Keratinocyte (primary cell): Measurements from ENCODE around the gene ANXA1.

Experiments
- EZH2 ChIP-seq: IDR thresholded peaks from one replicate; pipeline ENCODE4 v1.6.1; 2012; ENCODE audit warnings: inconsistent platforms, mild to moderate bottlenecking, low read length, moderate library complexity
- TF ChIP-seq, protein P1 (sequence below), 3 experiments: IDR thresholded peaks in 1 of 3; conservative IDR thresholded peaks in 1 of 3; optimal IDR thresholded peaks in 1 of 3; 2 replicates in 2 of 3; 3 replicates in 1 of 3; pipeline versions ENCODE3 to v1.5.1; 2011; ENCODE audit warnings: low read length in 3 of 3, mild to moderate bottlenecking in 3 of 3, moderate library complexity in 2 of 3, control low read depth in 1 of 3, inconsistent platforms in 1 of 3; ENCODE audit not compliant: insufficient read depth in 2 of 3; ENCODE audit errors: extremely low read depth in 1 of 3

GRCh38 chr9:73118286-73118685, 33.4 kb upstream of the ANXA1 start:
- TF ChIP-seq, protein P1, sequence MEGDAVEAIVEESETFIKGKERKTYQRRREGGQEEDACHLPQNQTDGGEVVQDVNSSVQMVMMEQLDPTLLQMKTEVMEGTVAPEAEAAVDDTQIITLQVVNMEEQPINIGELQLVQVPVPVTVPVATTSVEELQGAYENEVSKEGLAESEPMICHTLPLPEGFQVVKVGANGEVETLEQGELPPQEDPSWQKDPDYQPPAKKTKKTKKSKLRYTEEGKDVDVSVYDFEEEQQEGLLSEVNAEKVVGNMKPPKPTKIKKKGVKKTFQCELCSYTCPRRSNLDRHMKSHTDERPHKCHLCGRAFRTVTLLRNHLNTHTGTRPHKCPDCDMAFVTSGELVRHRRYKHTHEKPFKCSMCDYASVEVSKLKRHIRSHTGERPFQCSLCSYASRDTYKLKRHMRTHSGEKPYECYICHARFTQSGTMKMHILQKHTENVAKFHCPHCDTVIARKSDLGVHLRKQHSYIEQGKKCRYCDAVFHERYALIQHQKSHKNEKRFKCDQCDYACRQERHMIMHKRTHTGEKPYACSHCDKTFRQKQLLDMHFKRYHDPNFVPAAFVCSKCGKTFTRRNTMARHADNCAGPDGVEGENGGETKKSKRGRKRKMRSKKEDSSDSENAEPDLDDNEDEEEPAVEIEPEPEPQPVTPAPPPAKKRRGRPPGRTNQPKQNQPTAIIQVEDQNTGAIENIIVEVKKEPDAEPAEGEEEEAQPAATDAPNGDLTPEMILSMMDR (optimal IDR thresholded peaks at IDR 0.05 in 1 of 3, IDR thresholded peaks at IDR 0.05 in 1 of 3, conservative IDR thresholded peaks at IDR 0.05 in 1 of 3; ENCODE audit: extremely low read depth in 1 of 3, insufficient read depth in 2 of 3, low read length in 3 of 3), result no peak
- no peak for TF ChIP-seq EZH2
